Measurements from ENCODE around the gene TEX261.

DNA sequence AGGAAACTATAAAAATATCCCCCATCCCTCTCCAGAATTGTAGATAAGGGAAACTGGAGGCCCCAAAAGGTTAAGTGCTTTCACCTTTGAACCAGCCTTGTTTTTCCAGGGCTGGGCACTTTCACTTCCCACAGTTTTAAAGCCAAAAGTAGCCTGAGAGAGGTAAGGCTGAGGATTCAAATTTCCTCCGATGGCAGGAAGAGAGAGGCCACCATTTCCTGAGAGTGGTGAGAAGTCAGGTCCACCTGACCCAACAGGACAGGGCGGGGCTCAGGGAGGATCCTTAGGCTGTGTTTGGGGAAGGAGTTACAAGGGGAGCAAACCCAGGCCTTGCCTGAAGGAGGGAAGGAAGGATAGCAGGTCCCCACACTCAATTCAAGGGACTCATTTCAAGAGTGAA, 4.7 kb upstream of the TEX261 start:
- TF ChIP-seq CTCF (IDR thresholded peaks at IDR 0.05) (no peak), POLR2A (IDR thresholded peaks at IDR 0.05) (no peak)

Measured in adrenal gland (tissue), 5 donors.